ENCODE measurements around the gene PPP6R1.

- TF ChIP-seq, protein P1, sequence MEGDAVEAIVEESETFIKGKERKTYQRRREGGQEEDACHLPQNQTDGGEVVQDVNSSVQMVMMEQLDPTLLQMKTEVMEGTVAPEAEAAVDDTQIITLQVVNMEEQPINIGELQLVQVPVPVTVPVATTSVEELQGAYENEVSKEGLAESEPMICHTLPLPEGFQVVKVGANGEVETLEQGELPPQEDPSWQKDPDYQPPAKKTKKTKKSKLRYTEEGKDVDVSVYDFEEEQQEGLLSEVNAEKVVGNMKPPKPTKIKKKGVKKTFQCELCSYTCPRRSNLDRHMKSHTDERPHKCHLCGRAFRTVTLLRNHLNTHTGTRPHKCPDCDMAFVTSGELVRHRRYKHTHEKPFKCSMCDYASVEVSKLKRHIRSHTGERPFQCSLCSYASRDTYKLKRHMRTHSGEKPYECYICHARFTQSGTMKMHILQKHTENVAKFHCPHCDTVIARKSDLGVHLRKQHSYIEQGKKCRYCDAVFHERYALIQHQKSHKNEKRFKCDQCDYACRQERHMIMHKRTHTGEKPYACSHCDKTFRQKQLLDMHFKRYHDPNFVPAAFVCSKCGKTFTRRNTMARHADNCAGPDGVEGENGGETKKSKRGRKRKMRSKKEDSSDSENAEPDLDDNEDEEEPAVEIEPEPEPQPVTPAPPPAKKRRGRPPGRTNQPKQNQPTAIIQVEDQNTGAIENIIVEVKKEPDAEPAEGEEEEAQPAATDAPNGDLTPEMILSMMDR (IDR thresholded peaks at IDR 0.05), result no peak
- no peak for TF ChIP-seq SIN3A (IDR thresholded peaks at IDR 0.05; ENCODE audit: borderline replicate concordance, insufficient read depth, low read depth, low read length)
- TF ChIP-seq, protein P2, sequence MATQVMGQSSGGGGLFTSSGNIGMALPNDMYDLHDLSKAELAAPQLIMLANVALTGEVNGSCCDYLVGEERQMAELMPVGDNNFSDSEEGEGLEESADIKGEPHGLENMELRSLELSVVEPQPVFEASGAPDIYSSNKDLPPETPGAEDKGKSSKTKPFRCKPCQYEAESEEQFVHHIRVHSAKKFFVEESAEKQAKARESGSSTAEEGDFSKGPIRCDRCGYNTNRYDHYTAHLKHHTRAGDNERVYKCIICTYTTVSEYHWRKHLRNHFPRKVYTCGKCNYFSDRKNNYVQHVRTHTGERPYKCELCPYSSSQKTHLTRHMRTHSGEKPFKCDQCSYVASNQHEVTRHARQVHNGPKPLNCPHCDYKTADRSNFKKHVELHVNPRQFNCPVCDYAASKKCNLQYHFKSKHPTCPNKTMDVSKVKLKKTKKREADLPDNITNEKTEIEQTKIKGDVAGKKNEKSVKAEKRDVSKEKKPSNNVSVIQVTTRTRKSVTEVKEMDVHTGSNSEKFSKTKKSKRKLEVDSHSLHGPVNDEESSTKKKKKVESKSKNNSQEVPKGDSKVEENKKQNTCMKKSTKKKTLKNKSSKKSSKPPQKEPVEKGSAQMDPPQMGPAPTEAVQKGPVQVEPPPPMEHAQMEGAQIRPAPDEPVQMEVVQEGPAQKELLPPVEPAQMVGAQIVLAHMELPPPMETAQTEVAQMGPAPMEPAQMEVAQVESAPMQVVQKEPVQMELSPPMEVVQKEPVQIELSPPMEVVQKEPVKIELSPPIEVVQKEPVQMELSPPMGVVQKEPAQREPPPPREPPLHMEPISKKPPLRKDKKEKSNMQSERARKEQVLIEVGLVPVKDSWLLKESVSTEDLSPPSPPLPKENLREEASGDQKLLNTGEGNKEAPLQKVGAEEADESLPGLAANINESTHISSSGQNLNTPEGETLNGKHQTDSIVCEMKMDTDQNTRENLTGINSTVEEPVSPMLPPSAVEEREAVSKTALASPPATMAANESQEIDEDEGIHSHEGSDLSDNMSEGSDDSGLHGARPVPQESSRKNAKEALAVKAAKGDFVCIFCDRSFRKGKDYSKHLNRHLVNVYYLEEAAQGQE (IDR thresholded peaks at IDR 0.05; ENCODE audit: insufficient read depth in 1 of 2, low read depth in 2 of 2, low read length in 1 of 2), result no peak
Measured at GRCh38 chr19:55277494-55277893, 18.7 kb upstream of the PPP6R1 start.

Measured in Panc1 (cell line).